Lung (tissue), 12 donors: Measurements from ENCODE around the gene C4orf51. TPM values are rescaled to one million over a fixed set of nuclear protein-coding genes. Genes with fewer than 3 reads are reported as not detected.

ENCODE experiments used
- ATAC-seq: fragments of 200-7000 bp; cut with Tn5 transposase; one replicate; pipeline ENCODE4 v1.9.1; 2020; ENCODE audit warnings: moderate number of reproducible peaks; ENCODE audit not compliant: insufficient read depth, low FRiP score
- DNase-seq, 3 donors: peaks; one replicate each; pipeline ENCODE4 v3.0.0-alpha.2; 2013 to 2017
- H3K27ac ChIP-seq, 2 donors: one replicate each; pipeline ENCODE4 v1.5.1; 2013; ENCODE audit warnings: mild to moderate bottlenecking in 2 of 2, moderate library complexity in 2 of 2, control low read depth in 1 of 2, inconsistent platforms in 1 of 2, low read depth in 1 of 2, low read length in 1 of 2
- H3K27me3 ChIP-seq, 3 donors: one replicate each; pipeline ENCODE4 v1.5.1; 2013; ENCODE audit warnings: low read length in 2 of 3; ENCODE audit not compliant: control insufficient read depth in 3 of 3, insufficient read depth in 3 of 3
- H3K36me3 ChIP-seq, 4 donors: one replicate each; pipeline ENCODE4 v1.5.1; 2013; ENCODE audit warnings: low read length in 4 of 4, mild to moderate bottlenecking in 1 of 4, moderate library complexity in 1 of 4; ENCODE audit not compliant: control insufficient read depth in 4 of 4, insufficient read depth in 4 of 4
- H3K4me1 ChIP-seq, 5 donors: one replicate each; pipeline ENCODE4 v1.5.1; 2013; ENCODE audit warnings: low read length in 5 of 5, mild to moderate bottlenecking in 2 of 5, moderate library complexity in 1 of 5; ENCODE audit not compliant: control insufficient read depth in 5 of 5, insufficient read depth in 5 of 5
- H3K4me3 ChIP-seq: one replicate; pipeline ENCODE4 v1.5.1; 2013; ENCODE audit warnings: mild to moderate bottlenecking, control low read depth, moderate library complexity
- H3K9ac ChIP-seq, 2 donors: one replicate each; pipeline ENCODE4 v1.5.1; 2013; ENCODE audit warnings: low read length in 2 of 2, control low read depth in 1 of 2; ENCODE audit not compliant: insufficient read depth in 1 of 2
- H3K9me3 ChIP-seq, 4 donors: one replicate each; pipeline ENCODE4 v1.5.1; 2013; ENCODE audit warnings: low read length in 3 of 4, mild to moderate bottlenecking in 1 of 4, moderate library complexity in 1 of 4; ENCODE audit not compliant: control insufficient read depth in 4 of 4, insufficient read depth in 3 of 4
- WGBS, 2 donors: extraction: QIAGEN DNeasy Blood & Tissue Kit; methylation state at CpG; one replicate each; pipeline ENCODE4 v1.1.7; 2013; 5-methylcytosine and 5-hydroxymethylcytosine counted together
- polyA plus RNA-seq, 2 donors: library from polyadenylated mRNA; stranded (reverse); fragments of 200-250 nt; gene quantifications; one replicate each; pipeline ENCODE4 v1.2.1, GENCODE V29; 2013
- total RNA-seq, 2 donors: library from RNA; depleted of rRNA in 1 of 2; stranded (reverse); fragments of >200 nt in 1 of 2; gene quantifications; one replicate each; pipeline ENCODE4 v1.2.1, GENCODE V29; 2014 to 2021
- TF ChIP-seq, protein P1 (sequence below): IDR thresholded peaks from 2 replicates; pipeline ENCODE4 v1.5.1; 2012; ENCODE audit warnings: mild to moderate bottlenecking; ENCODE audit errors: control extremely low read depth, extremely low read depth
- donor health status: control.
- donor health status: control.
- donor health status: Bipolar disorder and iron deficiency.
- donor health status: healthy.
- donor health status: DM: yes; HTN: yes; CAD: no.

C4orf51 gene
- total and polyA plus RNA-seq, 4 donors: not detected

- Histone ChIP-seq H3K4me1 (peaks cover 0 to 5% (median 0%) of the 10 kb centered on the region in 5 donors), H3K9me3 (peaks cover 0 to 8% (median 0%) of the 10 kb centered on the region in 4 donors), H3K36me3 (no peaks in the 10 kb centered on the region), H3K27me3 (no peaks in the 10 kb centered on the region), H3K4me3 (no peak overlapping the region), H3K9ac (no peak overlapping the region), H3K27ac (no peak overlapping the region)
- DNase-seq: peak in 1 of 3 donors; percentile 20
- TF ChIP-seq, protein P1, sequence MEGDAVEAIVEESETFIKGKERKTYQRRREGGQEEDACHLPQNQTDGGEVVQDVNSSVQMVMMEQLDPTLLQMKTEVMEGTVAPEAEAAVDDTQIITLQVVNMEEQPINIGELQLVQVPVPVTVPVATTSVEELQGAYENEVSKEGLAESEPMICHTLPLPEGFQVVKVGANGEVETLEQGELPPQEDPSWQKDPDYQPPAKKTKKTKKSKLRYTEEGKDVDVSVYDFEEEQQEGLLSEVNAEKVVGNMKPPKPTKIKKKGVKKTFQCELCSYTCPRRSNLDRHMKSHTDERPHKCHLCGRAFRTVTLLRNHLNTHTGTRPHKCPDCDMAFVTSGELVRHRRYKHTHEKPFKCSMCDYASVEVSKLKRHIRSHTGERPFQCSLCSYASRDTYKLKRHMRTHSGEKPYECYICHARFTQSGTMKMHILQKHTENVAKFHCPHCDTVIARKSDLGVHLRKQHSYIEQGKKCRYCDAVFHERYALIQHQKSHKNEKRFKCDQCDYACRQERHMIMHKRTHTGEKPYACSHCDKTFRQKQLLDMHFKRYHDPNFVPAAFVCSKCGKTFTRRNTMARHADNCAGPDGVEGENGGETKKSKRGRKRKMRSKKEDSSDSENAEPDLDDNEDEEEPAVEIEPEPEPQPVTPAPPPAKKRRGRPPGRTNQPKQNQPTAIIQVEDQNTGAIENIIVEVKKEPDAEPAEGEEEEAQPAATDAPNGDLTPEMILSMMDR: no peak
- ATAC-seq: no peak
- 76 to 96% methylated on average over 1 of the region's 1 CpG for WGBS, 2 donors
Measured at GRCh38 chr4:145709336-145709735, 29.4 kb downstream of the C4orf51 start.

DNA sequence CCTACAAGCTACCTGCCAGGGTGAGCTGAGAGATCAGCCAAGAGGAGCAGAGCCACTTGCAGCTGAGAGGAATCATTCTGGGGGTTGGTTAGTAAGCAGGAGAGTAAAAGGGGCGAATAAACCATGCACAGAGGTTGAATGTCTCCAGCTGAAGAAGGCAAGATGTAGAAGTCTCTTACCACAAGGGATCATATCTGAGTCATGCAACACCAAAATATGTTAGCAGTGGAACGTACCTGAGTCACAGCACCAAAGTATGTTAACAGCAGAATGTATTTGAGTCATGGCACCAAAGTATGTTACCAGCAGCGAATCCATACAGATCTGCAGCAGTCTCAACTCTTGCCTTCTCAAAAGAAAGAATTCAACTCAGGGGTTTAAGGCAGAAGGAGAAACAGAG, 29.9 kb downstream of the C4orf51 start:
- Histone ChIP-seq H3K27ac (no peak overlapping the region), H3K4me3 (no peak overlapping the region), H3K36me3 (no peaks in the 10 kb centered on the region), H3K4me1 (peaks cover 0 to 5% (median 0%) of the 10 kb centered on the region in 5 donors), H3K9me3 (peaks cover 0 to 8% (median 0%) of the 10 kb centered on the region in 4 donors), H3K27me3 (no peaks in the 10 kb centered on the region), H3K9ac (no peak overlapping the region)
- TF ChIP-seq, protein P1: no peak
- ATAC-seq: no peak
- no peak for DNase-seq
- WGBS, 2 donors: 85 to 95% methylated on average over 3 of the region's 3 CpGs

DNA sequence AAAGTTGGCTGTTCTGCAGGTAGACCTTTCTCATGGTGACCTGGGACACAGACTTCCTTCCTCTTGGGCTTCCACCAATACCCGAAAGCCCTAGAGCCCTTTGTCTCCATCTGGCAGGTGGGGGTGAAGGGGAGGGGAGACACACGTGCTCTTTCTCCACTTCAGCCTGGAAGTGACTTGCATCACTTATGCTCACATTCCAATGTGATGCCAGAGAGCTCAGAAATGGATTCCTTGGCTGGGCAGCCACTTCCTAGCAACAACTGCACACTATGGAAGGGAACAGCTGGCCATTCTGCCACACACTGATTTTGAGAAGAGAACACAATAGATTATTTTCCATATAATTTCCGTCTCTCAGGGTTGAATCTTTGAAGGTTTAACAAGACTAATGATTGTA, 36.3 kb downstream of the C4orf51 start:
- TF ChIP-seq, protein P1: no peak
- Histone ChIP-seq H3K4me1 (peaks cover 0 to 2% (median 0%) of the 10 kb centered on the region in 5 donors), H3K9me3 (peaks cover 0 to 5% (median 0%) of the 10 kb centered on the region in 4 donors), H3K27ac (no peak overlapping the region), H3K4me3 (no peak overlapping the region), H3K36me3 (no peaks in the 10 kb centered on the region), H3K9ac (no peak overlapping the region), H3K27me3 (no peaks in the 10 kb centered on the region)
- 55 to 60% methylated on average over 3 of the region's 3 CpGs for WGBS, 2 donors
- peak; percentile 26 to 45 (median 42) for DNase-seq
- ATAC-seq: no peak

GRCh38 chr4:145716661-145717200, 36.8 kb downstream of the C4orf51 start:
- no peak overlapping the region for H3K4me3 ChIP-seq
- H3K36me3 ChIP-seq: no peaks in the 10 kb centered on the region
- H3K27ac ChIP-seq: no peak overlapping the region
- 67 to 86% methylated on average over 1 of the region's 1 CpG for WGBS, 2 donors
- TF ChIP-seq, protein P1: no peak
- no peaks in the 10 kb centered on the region for H3K27me3 ChIP-seq
- no peak for ATAC-seq
- H3K9ac ChIP-seq: no peak overlapping the region
- peaks cover 0 to 2% (median 0%) of the 10 kb centered on the region in 5 donors for H3K4me1 ChIP-seq
- DNase-seq: no peak
- H3K9me3 ChIP-seq: peaks cover 0 to 4% (median 0%) of the 10 kb centered on the region in 4 donors
